ENCODE data around the gene RAI1.

The RAI1 gene

DNA sequence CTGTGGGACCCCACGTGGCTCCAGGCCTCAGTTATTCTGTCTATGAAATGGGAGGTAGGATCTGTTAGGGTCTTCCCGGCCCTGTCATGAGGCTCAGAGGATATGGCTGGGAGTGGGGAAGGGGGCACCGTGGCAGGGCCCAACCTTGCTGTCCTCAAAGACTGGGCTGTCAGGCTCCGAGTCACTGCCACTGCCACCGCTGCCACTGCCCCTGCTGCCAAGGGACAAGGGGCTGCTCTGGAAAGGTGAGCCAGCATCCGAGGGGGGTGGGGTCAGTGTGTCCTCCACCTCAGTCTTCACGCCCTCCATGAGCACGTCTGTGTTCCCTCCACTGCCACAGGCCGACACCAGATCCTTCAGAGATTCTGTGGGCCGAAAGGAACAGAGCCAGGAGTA lies 136.3 kb downstream of the RAI1 start:
- H3K4me1 Mint-ChIP-seq, result no peaks in the 10 kb centered on the region
- H3K36me3 Mint-ChIP-seq (ENCODE audit: low read depth), result peaks cover 7% of the 10 kb centered on the region
- H3K27ac Mint-ChIP-seq, result no peak overlapping the region
- no peak overlapping the region for H3K4me3 Mint-ChIP-seq
- no peaks in the 10 kb centered on the region for H3K27me3 Mint-ChIP-seq (ENCODE audit: low read depth)
- H3K9me3 Mint-ChIP-seq, result no peaks in the 10 kb centered on the region
- TF ChIP-seq, protein P1, sequence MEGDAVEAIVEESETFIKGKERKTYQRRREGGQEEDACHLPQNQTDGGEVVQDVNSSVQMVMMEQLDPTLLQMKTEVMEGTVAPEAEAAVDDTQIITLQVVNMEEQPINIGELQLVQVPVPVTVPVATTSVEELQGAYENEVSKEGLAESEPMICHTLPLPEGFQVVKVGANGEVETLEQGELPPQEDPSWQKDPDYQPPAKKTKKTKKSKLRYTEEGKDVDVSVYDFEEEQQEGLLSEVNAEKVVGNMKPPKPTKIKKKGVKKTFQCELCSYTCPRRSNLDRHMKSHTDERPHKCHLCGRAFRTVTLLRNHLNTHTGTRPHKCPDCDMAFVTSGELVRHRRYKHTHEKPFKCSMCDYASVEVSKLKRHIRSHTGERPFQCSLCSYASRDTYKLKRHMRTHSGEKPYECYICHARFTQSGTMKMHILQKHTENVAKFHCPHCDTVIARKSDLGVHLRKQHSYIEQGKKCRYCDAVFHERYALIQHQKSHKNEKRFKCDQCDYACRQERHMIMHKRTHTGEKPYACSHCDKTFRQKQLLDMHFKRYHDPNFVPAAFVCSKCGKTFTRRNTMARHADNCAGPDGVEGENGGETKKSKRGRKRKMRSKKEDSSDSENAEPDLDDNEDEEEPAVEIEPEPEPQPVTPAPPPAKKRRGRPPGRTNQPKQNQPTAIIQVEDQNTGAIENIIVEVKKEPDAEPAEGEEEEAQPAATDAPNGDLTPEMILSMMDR (IDR thresholded peaks at IDR 0.05; ENCODE audit: unreplicated experiment in 3 of 3), result no peak

DNA sequence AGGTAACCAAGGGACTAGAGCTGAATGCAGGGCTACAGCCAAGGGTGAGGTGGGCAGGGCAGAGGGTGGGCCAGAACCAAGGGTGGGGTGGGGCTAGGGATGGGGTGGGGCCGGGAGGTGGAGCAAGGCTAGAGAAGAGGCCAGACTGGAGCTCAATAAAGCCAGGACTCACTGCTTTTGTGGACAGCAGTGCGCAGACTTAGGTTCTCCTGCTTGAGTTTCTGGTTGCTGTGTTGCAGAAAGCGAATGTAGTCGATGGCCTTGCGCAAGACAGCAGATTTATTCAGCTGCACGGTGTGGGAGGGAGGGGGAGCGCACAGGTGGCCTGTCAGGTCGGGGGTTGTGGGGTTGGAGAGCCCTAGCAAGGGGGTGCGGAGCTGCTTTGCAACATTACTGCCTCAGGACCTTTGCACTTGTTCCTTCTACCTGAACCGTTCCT lies 136.8 kb downstream of the RAI1 start:
- TF ChIP-seq, protein P1 (IDR thresholded peaks at IDR 0.05; ENCODE audit: unreplicated experiment in 3 of 3), result no peak
- Mint-ChIP-seq H3K27me3 (ENCODE audit: low read depth) (no peaks in the 10 kb centered on the region), H3K36me3 (ENCODE audit: low read depth) (peaks cover 7% of the 10 kb centered on the region), H3K4me1 (peaks cover 4% of the 10 kb centered on the region), H3K27ac (no peak overlapping the region), H3K9me3 (no peaks in the 10 kb centered on the region), H3K4me3 (no peak overlapping the region)

DNA sequence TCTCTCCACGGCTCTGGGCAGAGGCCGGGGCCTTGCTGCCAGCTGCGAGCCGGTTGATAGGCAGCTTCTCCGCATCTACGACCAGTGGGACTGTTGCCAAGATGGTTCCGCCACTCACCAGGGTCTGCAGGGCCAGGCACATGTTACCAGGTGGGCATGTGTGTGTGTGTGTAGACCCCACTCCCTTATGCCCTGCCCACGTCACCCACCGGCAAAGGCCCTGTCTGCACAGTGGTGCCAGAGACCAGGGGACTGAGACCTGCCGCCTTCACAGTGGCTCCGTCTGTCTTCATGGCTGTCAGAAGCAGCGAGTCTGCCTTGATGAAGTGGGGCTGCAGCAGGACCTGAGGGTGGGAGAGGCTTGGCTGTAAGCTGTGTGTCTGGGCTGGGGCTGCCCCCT lies 137.9 kb downstream of the RAI1 start:
- Mint-ChIP-seq H3K4me1 (peaks cover 9% of the 10 kb centered on the region), H3K9me3 (no peaks in the 10 kb centered on the region), H3K27me3 (ENCODE audit: low read depth) (no peaks in the 10 kb centered on the region), H3K36me3 (ENCODE audit: low read depth) (peaks cover 7% of the 10 kb centered on the region), H3K4me3 (no peak overlapping the region), H3K27ac (no peak overlapping the region)
- TF ChIP-seq, protein P1 (IDR thresholded peaks at IDR 0.05; ENCODE audit: unreplicated experiment in 3 of 3), result no peak

DNA sequence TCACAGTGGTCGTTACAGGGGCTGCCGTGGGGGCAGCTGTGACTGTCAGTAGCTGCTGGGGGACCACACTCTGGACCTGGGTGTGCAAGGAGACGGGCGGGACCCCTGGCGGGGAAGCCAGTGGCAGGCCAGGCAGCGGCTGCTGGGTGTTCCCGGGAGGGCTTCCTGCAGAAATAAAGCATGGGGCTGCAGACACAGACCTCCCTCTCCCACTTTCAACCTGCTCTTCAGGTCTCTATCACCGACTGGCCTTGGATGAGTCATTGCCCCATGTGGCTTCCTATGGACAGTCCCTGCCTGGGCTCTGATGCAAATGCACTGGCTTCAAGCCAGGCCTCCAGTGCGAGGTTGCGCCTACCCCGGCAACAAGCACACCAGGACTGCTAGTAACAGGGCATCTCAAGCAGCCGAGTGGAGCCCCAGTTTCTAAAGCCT lies 138.3 kb downstream of the RAI1 start:
- no peaks in the 10 kb centered on the region for H3K9me3 Mint-ChIP-seq
- peaks cover 13% of the 10 kb centered on the region for H3K4me1 Mint-ChIP-seq
- no peak overlapping the region for H3K4me3 Mint-ChIP-seq
- TF ChIP-seq, protein P1 (IDR thresholded peaks at IDR 0.05; ENCODE audit: unreplicated experiment in 3 of 3), result no peak
- no peak overlapping the region for H3K27ac Mint-ChIP-seq
- peaks cover 7% of the 10 kb centered on the region for H3K36me3 Mint-ChIP-seq (ENCODE audit: low read depth)
- H3K27me3 Mint-ChIP-seq (ENCODE audit: low read depth), result no peaks in the 10 kb centered on the region

DNA sequence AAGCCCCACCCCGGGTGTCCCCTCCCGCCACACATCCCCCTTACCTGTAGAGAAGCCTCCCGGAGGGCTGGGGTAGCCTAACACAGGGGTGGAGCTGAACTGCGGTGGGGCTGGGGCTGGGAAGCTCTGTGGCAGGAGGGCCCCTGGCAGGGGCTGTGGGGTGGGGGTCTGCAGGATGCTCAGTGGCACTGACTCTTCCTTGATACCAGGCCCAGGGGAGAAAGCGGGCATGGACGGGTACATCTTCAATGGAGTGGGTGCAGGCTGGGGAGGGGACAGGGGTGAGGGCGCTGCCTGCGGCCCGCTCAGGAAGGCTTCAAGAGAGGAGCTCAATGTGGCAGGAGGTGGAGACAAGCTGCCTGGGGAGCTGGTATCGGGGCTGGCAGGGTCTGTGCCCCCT lies 138.8 kb downstream of the RAI1 start:
- H3K9me3 Mint-ChIP-seq, result no peaks in the 10 kb centered on the region
- H3K4me1 Mint-ChIP-seq, result peaks cover 18% of the 10 kb centered on the region
- TF ChIP-seq, protein P1 (IDR thresholded peaks at IDR 0.05; ENCODE audit: unreplicated experiment in 3 of 3), result no peak
- no peaks in the 10 kb centered on the region for H3K27me3 Mint-ChIP-seq (ENCODE audit: low read depth)
- no peak overlapping the region for H3K27ac Mint-ChIP-seq
- peak overlapping the region in 1 of 3 experiments; percentile 44 for H3K4me3 Mint-ChIP-seq
- peaks cover 7% of the 10 kb centered on the region for H3K36me3 Mint-ChIP-seq (ENCODE audit: low read depth)

DNA sequence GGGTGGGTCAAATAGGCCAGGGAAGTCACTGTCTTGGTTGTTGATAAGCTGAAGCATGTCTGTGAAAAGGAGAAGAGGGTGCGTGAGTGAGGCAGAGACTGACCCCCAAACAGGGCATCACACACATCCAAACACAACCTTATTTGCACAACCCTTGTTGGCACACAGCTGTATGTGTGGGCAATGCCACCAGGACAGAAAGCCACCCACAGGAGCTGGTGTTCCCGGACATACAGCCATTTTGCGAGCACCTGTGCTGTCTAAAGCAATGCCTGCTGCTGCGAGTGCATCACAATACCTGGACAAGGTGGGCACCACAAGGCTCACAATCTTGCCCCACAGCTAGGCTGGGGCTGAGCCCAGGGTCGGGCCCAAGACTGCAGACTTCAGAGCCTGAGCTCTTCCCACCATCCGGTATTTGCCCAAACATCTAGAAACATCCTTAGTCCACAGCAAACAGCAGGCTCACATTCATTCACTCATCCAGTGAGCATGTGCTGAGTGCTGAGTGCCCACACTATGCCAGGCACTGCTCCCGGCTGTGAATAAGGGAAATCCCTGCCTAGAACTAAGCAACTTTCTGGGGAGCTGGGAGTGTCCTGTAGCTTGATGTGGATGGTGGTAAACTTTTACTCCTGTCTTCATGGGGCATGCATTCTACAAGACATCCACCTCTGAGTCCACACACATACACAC lies 139.4 kb downstream of the RAI1 start:
- TF ChIP-seq, protein P1 (IDR thresholded peaks at IDR 0.05; ENCODE audit: unreplicated experiment in 3 of 3), result no peak
- H3K27ac Mint-ChIP-seq, result peak overlapping the region in 1 of 3 experiments; percentile 42
- peaks cover 20% of the 10 kb centered on the region for H3K4me1 Mint-ChIP-seq
- H3K4me3 Mint-ChIP-seq, result peak overlapping the region in 2 of 3 experiments; percentile 42 to 44
- peaks cover 7% of the 10 kb centered on the region for H3K36me3 Mint-ChIP-seq (ENCODE audit: low read depth)
- no peaks in the 10 kb centered on the region for H3K9me3 Mint-ChIP-seq
- H3K27me3 Mint-ChIP-seq (ENCODE audit: low read depth), result no peaks in the 10 kb centered on the region

All from nephron (organoid).